Endothelial cell of umbilical vein (primary cell): ENCODE measurements around the gene GGA2. TPM values are rescaled to one million over a fixed set of nuclear protein-coding genes. Genes with fewer than 3 reads are reported as not detected.

ENCODE experiments used
- BruUV-seq: library from RNA; stranded (reverse); fragments of 400-500 nt; replicated peaks from 2 replicates; lab custom pipeline; 2021; lab: Mats Ljungman, UMichigan
- CTCF ChIA-PET: fragments of 300-600, 350-600 bp; sonication (Branson Sonifier 250); formaldehyde crosslinking; loops from one replicate; lab custom pipeline; 2021; ENCODE audit warnings: antibody characterized with exemption, inconsistent platforms; lab: Charles Lee
- POLR2A ChIA-PET: fragments of 300-600, 350-600 bp; sonication (Branson Sonifier 250); formaldehyde crosslinking; loops from one replicate; lab custom pipeline; 2021; ENCODE audit warnings: antibody characterized with exemption, inconsistent platforms; lab: Charles Lee
- DNase-seq: peaks from one replicate; pipeline ENCODE4 v3.0.0-alpha.2; 2011; ENCODE audit warnings: low read depth, low spot score
- FAIRE-seq: peaks from 2 replicates; lab custom pipeline; 2011; peaks lifted over from hg19 to GRCh38; lab: Jason Lieb, UNC
- H2AFZ ChIP-seq: 2 replicates; pipeline ENCODE4 v1.6.0; 2012; ENCODE audit warnings: low read depth, low read length, control low read depth, inconsistent platforms
- H3K27ac ChIP-seq: 2 replicates; pipeline ENCODE4 v1.5.1; 2011; ENCODE audit warnings: low read depth, mild to moderate bottlenecking, control low read depth, low read length, moderate library complexity; ENCODE audit not compliant: insufficient read depth
- H3K27me3 ChIP-seq, 2 experiments: 2 replicates each; pipeline versions ENCODE4 v1.6.0 to v1.6.1; 2011; ENCODE audit warnings: low read length in 2 of 2, mixed read lengths in 1 of 2; ENCODE audit not compliant: control insufficient read depth in 2 of 2, insufficient read depth in 2 of 2
- H3K36me3 ChIP-seq, 2 experiments: 2 replicates in 1 of 2; 3 replicates in 1 of 2; pipeline ENCODE4 v1.5.1; 2011; ENCODE audit warnings: low read length in 2 of 2, mild to moderate bottlenecking in 1 of 2, moderate library complexity in 1 of 2; ENCODE audit not compliant: control insufficient read depth in 2 of 2, insufficient read depth in 2 of 2; ENCODE audit errors: extremely low read depth in 1 of 2
- H3K4me1 ChIP-seq: 3 replicates; pipeline ENCODE4 v1.5.1; 2011; ENCODE audit warnings: mild to moderate bottlenecking, low read length; ENCODE audit not compliant: control insufficient read depth, insufficient read depth; ENCODE audit errors: extremely low read depth
- H3K4me2 ChIP-seq: 2 replicates; pipeline ENCODE4 v1.6.1; 2011; ENCODE audit warnings: low read length, control low read depth, mixed read lengths; ENCODE audit not compliant: insufficient read depth
- H3K4me3 ChIP-seq, 3 experiments: fragments of 200-600 bp in 1 of 3; sonication (generic), shearing (Covaris generic) in 1 of 3; replicated peaks in 1 of 3; 2 replicates each; pipeline ENCODE4 v1.5.1; 2011 to 2016; ENCODE audit warnings: control low read depth in 3 of 3, low read length in 3 of 3, mild to moderate bottlenecking in 2 of 3, inconsistent platforms in 1 of 3, low read depth in 1 of 3, moderate library complexity in 1 of 3; ENCODE audit not compliant: insufficient read depth in 1 of 3
- H3K79me2 ChIP-seq: 2 replicates; pipeline ENCODE4 v1.6.0; 2012; ENCODE audit warnings: low read length, inconsistent platforms; ENCODE audit not compliant: control insufficient read depth, insufficient read depth
- H3K9ac ChIP-seq: replicated peaks from 2 replicates; pipeline ENCODE3; 2011; ENCODE audit warnings: low read length, control low read depth; ENCODE audit not compliant: insufficient read depth; ENCODE audit errors: extremely low read depth
- H3K9me1 ChIP-seq: replicated peaks from 3 replicates; pipeline ENCODE4 v1.6.0; 2011; ENCODE audit warnings: mild to moderate bottlenecking, low read length; ENCODE audit not compliant: control insufficient read depth, insufficient read depth; ENCODE audit errors: extremely low read depth
- H3K9me3 ChIP-seq: replicated peaks from 2 replicates; pipeline ENCODE4 v1.5.1; 2012; ENCODE audit warnings: low read length, inconsistent platforms; ENCODE audit not compliant: control insufficient read depth, insufficient read depth
- H4K20me1 ChIP-seq: replicated peaks from 2 replicates; pipeline ENCODE3; 2011; ENCODE audit warnings: mild to moderate bottlenecking, low read length; ENCODE audit not compliant: control insufficient read depth, insufficient read depth; ENCODE audit errors: extremely low read depth
- EZH2 ChIP-seq: IDR thresholded peaks from 2 replicates; pipeline ENCODE4 v1.6.1; 2012; ENCODE audit warnings: borderline replicate concordance, low read depth, mild to moderate bottlenecking, moderate library complexity, low read length, inconsistent platforms; ENCODE audit not compliant: severe bottlenecking
- GATA2 ChIP-seq: IDR thresholded peaks from 2 replicates; pipeline ENCODE4 v1.7.0; 2011; ENCODE audit warnings: low read depth, mild to moderate bottlenecking, moderate library complexity, mixed read lengths, low read length; ENCODE audit not compliant: insufficient read length, insufficient read depth
- JUN ChIP-seq: IDR thresholded peaks from 2 replicates; pipeline ENCODE4 v1.6.1; 2011; ENCODE audit warnings: borderline replicate concordance, low read depth; ENCODE audit not compliant: insufficient read length, insufficient read depth
- MYC ChIP-seq: IDR thresholded peaks from one replicate; pipeline ENCODE4 v1.6.1; 2011; ENCODE audit warnings: mild to moderate bottlenecking, low read depth, low read length
- POLR2A ChIP-seq: IDR thresholded peaks from 2 replicates; pipeline ENCODE4 v1.6.1; 2012; ENCODE audit warnings: low read depth, mild to moderate bottlenecking, control low read depth, low read length
- POLR2AphosphoS5 ChIP-seq: IDR thresholded peaks from 2 replicates; pipeline ENCODE4 v1.6.1; 2012; ENCODE audit warnings: low read depth, mild to moderate bottlenecking, control low read depth, low read length, moderate library complexity; ENCODE audit not compliant: insufficient read depth
- dilution Hi-C: fragments of 300-500 bp; cut with MboI; formaldehyde crosslinking; loops from one replicate; pipeline ENCODE4 v1.15.0; 2019; ENCODE audit warnings: low sequenced_read_pairs; ENCODE audit not compliant: extremely low pct_ligation_motif_present
- intact Hi-C: fragments of 100-400 bp; cut with micrococcal nuclease; formaldehyde crosslinking; loops from one replicate; pipeline ENCODE4 v1.10.0; 2022
- polyA plus RNA-seq, 4 experiments: library from polyadenylated mRNA; depleted of rRNA in 3 of 4; stranded (reverse) in 3 of 4; unstranded in 1 of 4; fragments of >200 nt; gene quantifications; 2 replicates each; pipeline versions ENCODE4 v1.2.1 to v1.2.3, GENCODE V29; 2011 to 2012; ENCODE audit warnings: missing spikeins in 1 of 4
- total RNA-seq: library from RNA; stranded (reverse); gene quantifications from 2 replicates; pipeline ENCODE4 v1.2.3, GENCODE V29; 2021
- TF ChIP-seq, protein P1 (sequence below): IDR thresholded peaks from 2 replicates; pipeline ENCODE4 v1.6.1; 2011; ENCODE audit not compliant: insufficient read depth, insufficient read length
- TF ChIP-seq, protein P2 (sequence below), 2 donors: IDR thresholded peaks; 1 replicate in 1 of 2; 2 replicates in 1 of 2; pipeline ENCODE4 v1.5.1; 2011; ENCODE audit warnings: low read length in 2 of 2, mild to moderate bottlenecking in 2 of 2, moderate library complexity in 2 of 2, control low read depth in 1 of 2, inconsistent platforms in 1 of 2, low read depth in 1 of 2; ENCODE audit not compliant: insufficient read depth in 1 of 2; ENCODE audit errors: extremely low read depth in 1 of 2

GGA2 gene
- total and polyA plus RNA-seq, 2 donors (not counting 3 experiments of a cell fraction or from before 2014, with no cell fraction given), result 33.3 to 73.1 TPM

DNA sequence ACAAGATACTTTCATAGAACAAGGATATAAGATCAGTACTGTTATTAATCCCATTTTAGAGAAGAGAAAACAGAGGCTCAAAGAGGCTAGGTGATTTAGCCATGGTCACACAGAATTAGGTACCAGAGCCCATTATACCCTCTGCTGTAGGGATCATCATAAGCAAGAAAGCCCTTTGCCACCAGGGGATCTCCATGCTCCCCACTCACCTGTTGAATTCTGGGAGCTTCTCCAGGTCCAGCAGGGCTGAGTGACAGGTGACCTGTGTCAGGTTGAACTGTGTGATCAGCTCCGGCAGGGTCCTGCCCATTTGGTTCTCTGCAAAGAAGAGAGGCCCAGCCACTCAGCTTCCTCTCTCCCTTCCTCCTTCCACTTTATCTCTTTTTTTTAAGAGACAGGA, 22.2 kb upstream of the GGA2 start:
- Histone ChIP-seq H3K9me1 (no peaks in the 10 kb centered on the region), H3K27me3 (no peaks in the 10 kb centered on the region), H3K36me3 (peaks cover 8 to 19% of the 10 kb centered on the region in 2 experiments), H3K27ac (no peak overlapping the region), H4K20me1 (no peaks in the 10 kb centered on the region), H3K9ac (no peak overlapping the region), H2AFZ (no peak overlapping the region), H3K79me2 (no peaks in the 10 kb centered on the region), H3K9me3 (no peaks in the 10 kb centered on the region), H3K4me1 (no peaks in the 10 kb centered on the region), H3K4me3 (no peak overlapping the region), H3K4me2 (no peak overlapping the region)
- FAIRE-seq, result no peak
- no peak for DNase-seq
- intact Hi-C loops (no loop called here), dilution Hi-C loops (no loop called here)
- CTCF ChIA-PET, result no interaction called here
- POLR2A ChIA-PET, result no interaction called here
- TF ChIP-seq POLR2AphosphoS5, result no peak
- TF ChIP-seq, protein P1, sequence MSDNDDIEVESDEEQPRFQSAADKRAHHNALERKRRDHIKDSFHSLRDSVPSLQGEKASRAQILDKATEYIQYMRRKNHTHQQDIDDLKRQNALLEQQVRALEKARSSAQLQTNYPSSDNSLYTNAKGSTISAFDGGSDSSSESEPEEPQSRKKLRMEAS, result no peak
- no peak for TF ChIP-seq EZH2
- no peak for TF ChIP-seq GATA2
- no peak for TF ChIP-seq MYC
- TF ChIP-seq JUN, result no peak
- TF ChIP-seq, protein P2, sequence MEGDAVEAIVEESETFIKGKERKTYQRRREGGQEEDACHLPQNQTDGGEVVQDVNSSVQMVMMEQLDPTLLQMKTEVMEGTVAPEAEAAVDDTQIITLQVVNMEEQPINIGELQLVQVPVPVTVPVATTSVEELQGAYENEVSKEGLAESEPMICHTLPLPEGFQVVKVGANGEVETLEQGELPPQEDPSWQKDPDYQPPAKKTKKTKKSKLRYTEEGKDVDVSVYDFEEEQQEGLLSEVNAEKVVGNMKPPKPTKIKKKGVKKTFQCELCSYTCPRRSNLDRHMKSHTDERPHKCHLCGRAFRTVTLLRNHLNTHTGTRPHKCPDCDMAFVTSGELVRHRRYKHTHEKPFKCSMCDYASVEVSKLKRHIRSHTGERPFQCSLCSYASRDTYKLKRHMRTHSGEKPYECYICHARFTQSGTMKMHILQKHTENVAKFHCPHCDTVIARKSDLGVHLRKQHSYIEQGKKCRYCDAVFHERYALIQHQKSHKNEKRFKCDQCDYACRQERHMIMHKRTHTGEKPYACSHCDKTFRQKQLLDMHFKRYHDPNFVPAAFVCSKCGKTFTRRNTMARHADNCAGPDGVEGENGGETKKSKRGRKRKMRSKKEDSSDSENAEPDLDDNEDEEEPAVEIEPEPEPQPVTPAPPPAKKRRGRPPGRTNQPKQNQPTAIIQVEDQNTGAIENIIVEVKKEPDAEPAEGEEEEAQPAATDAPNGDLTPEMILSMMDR (IDR thresholded peaks at IDR 0.05; ENCODE audit: extremely low read depth in 1 of 2, insufficient read depth in 1 of 2, low read depth in 1 of 2, low read length in 2 of 2), result no peak
- no peak for TF ChIP-seq POLR2A
- no TSS peak for BruUV-seq
